ENCODE results near the gene LCN15.

Gene LCN15

DNA sequence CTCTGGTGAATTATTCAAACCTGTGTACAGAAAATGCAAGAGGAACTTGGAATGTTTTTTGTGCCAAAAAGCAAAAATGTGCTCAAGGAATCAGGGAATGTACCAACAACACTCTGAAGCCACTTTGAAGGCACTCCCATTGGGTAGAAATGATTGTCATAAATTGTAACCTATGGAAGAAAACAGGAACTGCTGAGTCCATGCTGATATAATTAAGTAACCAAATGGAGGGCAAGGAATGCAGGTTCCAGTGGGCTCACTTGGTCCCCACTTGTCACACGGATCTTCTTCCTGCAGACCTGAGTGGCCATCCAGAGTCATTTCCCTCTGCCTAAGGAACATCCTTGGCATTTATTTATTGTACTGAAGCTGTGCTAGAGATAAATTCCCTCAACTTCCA, 13.1 kb downstream of the LCN15 start:
- H3K27me3 ChIP-seq (ENCODE audit: insufficient read depth, insufficient read length), result no peaks in the 10 kb centered on the region
- no peak for DNase-seq (ENCODE audit: low read depth, low spot score)
- no peak overlapping the region for H3K4me3 ChIP-seq (ENCODE audit: insufficient read length, low read depth)
- H3K9ac ChIP-seq (ENCODE audit: insufficient read length, low read depth), result no peak overlapping the region
- TF ChIP-seq YY1 (IDR thresholded peaks at IDR 0.05; ENCODE audit: insufficient read depth, insufficient read length) (no peak), SUZ12 (IDR thresholded peaks at IDR 0.05; ENCODE audit: extremely low read depth, insufficient read depth, insufficient read length) (no peak), ZNF274 (IDR thresholded peaks at IDR 0.05; ENCODE audit: low read depth, low read length) (no peak)
- H3K9me3 ChIP-seq (ENCODE audit: insufficient read depth, low read length), result peaks cover 15% of the 10 kb centered on the region
- H3K36me3 ChIP-seq (ENCODE audit: insufficient read depth, insufficient read length, low read length), result no peaks in the 10 kb centered on the region
- H3K4me1 ChIP-seq (ENCODE audit: insufficient read depth, insufficient read length), result peaks cover 14% of the 10 kb centered on the region

DNA sequence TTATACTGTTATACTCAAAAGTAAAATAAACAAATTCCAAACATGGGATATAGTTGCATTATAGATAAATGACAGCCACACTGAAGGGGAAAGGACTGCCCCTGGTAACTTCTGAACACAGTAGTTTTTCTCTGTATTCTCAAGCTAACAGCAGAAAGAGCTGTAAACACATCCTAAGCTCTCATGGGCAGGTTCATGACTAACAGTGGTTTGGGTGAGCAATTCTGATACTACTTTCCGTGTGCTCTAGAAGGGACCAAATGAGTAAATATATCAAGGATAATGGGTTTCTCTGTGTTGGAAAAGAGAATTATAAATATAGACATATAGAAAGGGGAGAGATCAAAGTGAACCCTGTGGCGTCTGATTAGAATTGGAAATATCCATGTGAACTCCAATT, 13.8 kb downstream of the LCN15 start:
- no peaks in the 10 kb centered on the region for H3K27me3 ChIP-seq (ENCODE audit: insufficient read depth, insufficient read length)
- DNase-seq (ENCODE audit: low read depth, low spot score), result no peak
- no peak overlapping the region for H3K4me3 ChIP-seq (ENCODE audit: insufficient read length, low read depth)
- no peak for TF ChIP-seq YY1 (IDR thresholded peaks at IDR 0.05; ENCODE audit: insufficient read depth, insufficient read length)
- TF ChIP-seq SUZ12 (IDR thresholded peaks at IDR 0.05; ENCODE audit: extremely low read depth, insufficient read depth, insufficient read length), result no peak
- no peak for TF ChIP-seq ZNF274 (IDR thresholded peaks at IDR 0.05; ENCODE audit: low read depth, low read length)
- no peaks in the 10 kb centered on the region for H3K36me3 ChIP-seq (ENCODE audit: insufficient read depth, insufficient read length, low read length)
- H3K9ac ChIP-seq (ENCODE audit: insufficient read length, low read depth), result no peak overlapping the region
- peaks cover 15% of the 10 kb centered on the region for H3K9me3 ChIP-seq (ENCODE audit: insufficient read depth, low read length)
- H3K4me1 ChIP-seq (ENCODE audit: insufficient read depth, insufficient read length), result peaks cover 14% of the 10 kb centered on the region

DNA sequence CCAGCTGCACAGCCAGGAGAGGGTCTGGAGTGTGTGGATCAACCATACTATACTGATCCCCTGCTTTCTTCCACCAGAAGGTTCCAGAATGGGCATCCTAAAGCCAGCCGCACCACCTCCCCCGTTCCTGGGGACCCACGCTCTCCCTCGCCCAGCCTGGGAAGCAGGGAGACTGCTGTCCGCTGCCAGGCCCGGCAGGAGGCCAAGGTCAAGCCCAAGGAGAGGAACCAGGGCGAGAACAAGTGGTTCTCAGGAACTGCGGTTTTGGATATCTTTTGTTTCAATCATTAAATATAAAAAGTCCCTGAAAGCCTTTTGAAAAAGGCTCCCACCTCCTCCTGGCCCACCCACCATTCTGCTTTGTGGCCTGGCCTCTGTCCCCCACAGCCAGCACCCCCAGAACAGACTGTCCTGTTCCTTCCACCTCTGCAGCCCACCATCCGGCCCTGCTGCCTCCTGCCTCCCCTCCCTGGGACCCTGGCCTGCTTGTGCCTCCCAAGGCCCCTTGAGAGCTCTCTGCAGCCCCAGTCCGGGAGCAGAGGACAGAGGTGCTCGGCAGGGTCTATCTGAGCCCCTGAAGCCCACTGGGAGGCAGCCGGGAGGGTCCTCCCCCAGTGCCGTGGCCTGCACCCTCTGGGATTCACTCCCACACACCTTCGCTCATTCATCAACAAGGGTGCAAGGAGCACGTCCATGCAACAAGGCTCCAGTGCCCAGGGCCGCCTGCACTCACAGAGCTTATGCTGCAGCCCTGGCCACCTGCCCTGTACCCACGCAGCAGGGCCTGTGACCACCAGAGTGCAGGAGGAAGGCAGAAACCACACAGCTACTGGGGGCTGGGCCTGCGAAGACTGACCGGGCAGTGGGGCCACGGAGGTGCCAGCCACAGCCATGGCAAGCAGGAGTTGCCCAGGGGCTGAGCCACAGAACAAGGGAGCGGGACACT, 15.4 kb downstream of the LCN15 start:
- no peak for DNase-seq (ENCODE audit: low read depth, low spot score)
- no peaks in the 10 kb centered on the region for H3K27me3 ChIP-seq (ENCODE audit: insufficient read depth, insufficient read length)
- peak overlapping the region; percentile 6 for H3K9ac ChIP-seq (ENCODE audit: insufficient read length, low read depth)
- H3K4me3 ChIP-seq (ENCODE audit: insufficient read length, low read depth), result no peak overlapping the region
- peaks cover 15% of the 10 kb centered on the region for H3K9me3 ChIP-seq (ENCODE audit: insufficient read depth, low read length)
- H3K36me3 ChIP-seq (ENCODE audit: insufficient read depth, insufficient read length, low read length), result no peaks in the 10 kb centered on the region
- peaks cover 12% of the 10 kb centered on the region for H3K4me1 ChIP-seq (ENCODE audit: insufficient read depth, insufficient read length)
- TF ChIP-seq YY1 (IDR thresholded peaks at IDR 0.05; ENCODE audit: insufficient read depth, insufficient read length) (no peak), ZNF274 (IDR thresholded peaks at IDR 0.05; ENCODE audit: low read depth, low read length) (no peak), SUZ12 (IDR thresholded peaks at IDR 0.05; ENCODE audit: extremely low read depth, insufficient read depth, insufficient read length) (no peak)

DNA sequence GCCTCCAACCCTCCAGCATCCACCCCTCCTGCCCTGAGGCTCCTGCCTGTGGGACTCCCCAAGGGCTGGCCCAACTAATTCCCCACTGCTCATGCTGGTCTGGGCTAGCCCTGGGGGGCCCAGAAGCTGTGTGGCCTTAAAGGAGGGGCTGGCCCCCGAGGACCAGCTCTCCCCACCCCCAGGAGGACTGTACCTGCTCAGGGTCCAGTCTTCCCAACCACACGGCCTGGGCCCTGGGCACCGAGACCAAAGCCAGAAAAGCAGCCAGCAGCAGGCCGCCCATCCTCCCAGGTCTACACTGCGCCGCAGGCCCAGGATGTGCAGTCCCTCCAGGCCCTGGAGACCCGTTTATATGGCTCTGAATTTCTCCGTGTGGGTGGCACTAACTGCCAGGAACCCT, 16.1 kb downstream of the LCN15 start, which contains the start of gene LCN6:
Gene LCN6, minus strand, starts transcription at position 325 of the 400 bp plus-strand sequence. Its CDS starts 42 bp downstream, at position 283.
- peak within 1 kb of the TSS; percentile 25 for H3K9ac ChIP-seq (ENCODE audit: insufficient read length, low read depth)
- TF ChIP-seq YY1 (IDR thresholded peaks at IDR 0.05; ENCODE audit: insufficient read depth, insufficient read length), result no peak
- TF ChIP-seq SUZ12 (IDR thresholded peaks at IDR 0.05; ENCODE audit: extremely low read depth, insufficient read depth, insufficient read length), result no peak
- no peak for TF ChIP-seq ZNF274 (IDR thresholded peaks at IDR 0.05; ENCODE audit: low read depth, low read length)
- no peak within 1 kb of the TSS for H3K4me3 ChIP-seq (ENCODE audit: insufficient read length, low read depth)
- peaks cover 9% of the 10 kb centered on the region for H3K4me1 ChIP-seq (ENCODE audit: insufficient read depth, insufficient read length)
- no peaks in the 10 kb centered on the region for H3K27me3 ChIP-seq (ENCODE audit: insufficient read depth, insufficient read length)
- no peak for DNase-seq (ENCODE audit: low read depth, low spot score)
- H3K36me3 ChIP-seq (ENCODE audit: insufficient read depth, insufficient read length, low read length), result no peaks in the 10 kb centered on the region
- H3K9me3 ChIP-seq (ENCODE audit: insufficient read depth, low read length), result peaks cover 15% of the 10 kb centered on the region

DNA sequence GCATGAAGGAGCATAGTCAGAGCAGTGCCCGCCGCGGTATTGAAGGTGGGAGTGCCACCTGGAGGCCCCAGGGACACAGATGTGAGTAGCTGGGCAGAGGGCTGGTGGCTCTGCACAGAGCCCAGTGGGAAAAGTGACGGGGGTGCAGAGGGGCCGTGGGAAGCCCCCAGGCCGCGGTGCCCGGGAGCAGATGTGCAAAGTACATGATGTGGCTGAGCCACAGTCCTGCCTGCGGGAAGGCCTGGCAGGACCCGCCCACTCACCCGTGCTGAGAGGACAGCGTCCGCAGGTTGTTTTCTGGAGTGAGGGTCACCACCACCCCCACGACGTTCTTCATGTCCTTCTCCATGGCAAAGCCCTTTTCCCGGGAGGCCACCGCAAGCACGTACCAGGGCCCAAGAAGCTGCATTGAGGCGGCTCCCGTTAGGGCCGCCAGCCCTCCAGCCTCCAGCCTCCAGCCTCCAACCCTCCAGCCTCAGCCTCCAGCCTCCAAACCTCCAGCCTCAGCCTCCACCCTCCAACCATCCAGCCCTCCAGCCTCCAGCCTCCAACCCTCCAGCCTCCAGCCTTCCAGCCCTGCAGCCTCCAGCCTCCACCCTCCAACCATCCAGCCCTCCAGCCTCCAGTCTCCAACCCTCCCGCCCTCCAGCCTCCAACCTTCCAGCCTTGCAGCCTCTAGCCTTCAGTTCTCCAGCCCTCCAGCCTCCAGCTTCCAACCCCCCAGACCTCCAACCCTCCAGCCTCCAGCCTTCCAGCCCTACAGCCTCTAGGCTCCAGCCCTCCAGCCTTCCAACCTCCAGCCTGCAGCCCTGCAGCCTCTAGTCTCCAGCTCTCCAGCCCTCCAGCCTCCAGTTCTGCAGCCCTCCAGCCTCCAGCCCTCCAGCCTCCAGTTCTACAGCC, 16.9 kb downstream of the LCN15 start:
- Histone ChIP-seq H3K4me1 (ENCODE audit: insufficient read depth, insufficient read length) (peaks cover 14% of the 10 kb centered on the region), H3K9ac (ENCODE audit: insufficient read length, low read depth) (no peak overlapping the region), H3K9me3 (ENCODE audit: insufficient read depth, low read length) (peaks cover 15% of the 10 kb centered on the region), H3K27me3 (ENCODE audit: insufficient read depth, insufficient read length) (no peaks in the 10 kb centered on the region), H3K36me3 (ENCODE audit: insufficient read depth, insufficient read length, low read length) (no peaks in the 10 kb centered on the region), H3K4me3 (ENCODE audit: insufficient read length, low read depth) (no peak overlapping the region)
- no peak for TF ChIP-seq SUZ12 (IDR thresholded peaks at IDR 0.05; ENCODE audit: extremely low read depth, insufficient read depth, insufficient read length)
- TF ChIP-seq YY1 (IDR thresholded peaks at IDR 0.05; ENCODE audit: insufficient read depth, insufficient read length), result no peak
- TF ChIP-seq ZNF274 (IDR thresholded peaks at IDR 0.05; ENCODE audit: low read depth, low read length), result no peak
- DNase-seq (ENCODE audit: low read depth, low spot score), result no peak

DNA sequence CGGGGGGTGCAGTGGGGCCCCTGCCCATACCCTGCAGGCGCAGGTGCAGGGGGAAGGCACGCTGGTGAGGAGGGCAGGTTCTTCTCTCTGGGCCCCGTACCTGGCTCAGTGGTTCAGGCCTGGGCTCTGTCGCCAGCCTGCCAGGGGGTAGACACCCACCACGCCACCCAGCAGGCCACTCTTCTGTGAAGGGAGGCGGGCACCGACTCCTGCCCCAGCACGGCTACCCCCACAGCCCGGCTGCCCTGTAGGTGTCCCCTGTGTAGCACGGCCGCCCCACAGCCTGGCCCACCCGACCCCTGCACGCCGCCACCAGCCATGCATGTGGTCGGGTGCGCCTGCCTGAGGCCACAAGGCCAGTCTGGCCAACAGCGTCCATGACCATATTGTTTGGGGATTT, 17.7 kb downstream of the LCN15 start:
- peaks cover 7% of the 10 kb centered on the region for H3K9me3 ChIP-seq (ENCODE audit: insufficient read depth, low read length)
- TF ChIP-seq YY1 (IDR thresholded peaks at IDR 0.05; ENCODE audit: insufficient read depth, insufficient read length) (no peak), SUZ12 (IDR thresholded peaks at IDR 0.05; ENCODE audit: extremely low read depth, insufficient read depth, insufficient read length) (no peak), ZNF274 (IDR thresholded peaks at IDR 0.05; ENCODE audit: low read depth, low read length) (no peak)
- peaks cover 19% of the 10 kb centered on the region for H3K4me1 ChIP-seq (ENCODE audit: insufficient read depth, insufficient read length)
- H3K9ac ChIP-seq (ENCODE audit: insufficient read length, low read depth), result no peak overlapping the region
- no peaks in the 10 kb centered on the region for H3K36me3 ChIP-seq (ENCODE audit: insufficient read depth, insufficient read length, low read length)
- no peak overlapping the region for H3K4me3 ChIP-seq (ENCODE audit: insufficient read length, low read depth)
- H3K27me3 ChIP-seq (ENCODE audit: insufficient read depth, insufficient read length), result no peaks in the 10 kb centered on the region
- no peak for DNase-seq (ENCODE audit: low read depth, low spot score)

All from NT2/D1 (cell line).